ENCODE data around the gene TMEM273.

Gene TMEM273, protein sequence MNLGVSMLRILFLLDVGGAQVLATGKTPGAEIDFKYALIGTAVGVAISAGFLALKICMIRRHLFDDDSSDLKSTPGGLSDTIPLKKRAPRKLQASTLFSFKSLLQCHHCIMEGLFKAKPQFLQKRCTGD

GRCh38 chr10:49187950-49188761 is at the start of gene TMEM273:
TMEM273 (minus strand) TSS chr10:49188391; CDS start chr10:49188336, 55 bp downstream.
- Histone ChIP-seq H3K4me3 (ENCODE audit: low read length) (no peak within 1 kb of the TSS), H3K27ac (ENCODE audit: low read length) (no peak within 1 kb of the TSS)

GRCh38 chr10:49237985-49238384 is 49.8 kb upstream of the TMEM273 start:
- no peak overlapping the region for H3K27ac ChIP-seq (ENCODE audit: low read length)
- no peaks in the 10 kb centered on the region for H3K9me3 ChIP-seq (ENCODE audit: control insufficient read depth, low read depth, low read length)
- H3K27me3 ChIP-seq (ENCODE audit: control insufficient read depth, insufficient read depth, low read length): peaks cover 25% of the 10 kb centered on the region
- H3K36me3 ChIP-seq (ENCODE audit: control insufficient read depth, low read depth, low read length): no peaks in the 10 kb centered on the region
- no peak overlapping the region for H3K9ac ChIP-seq (ENCODE audit: low read length)
- peaks cover 6% of the 10 kb centered on the region for H3K4me1 ChIP-seq (ENCODE audit: control insufficient read depth, low read depth, low read length)
- no peak overlapping the region for H3K4me3 ChIP-seq (ENCODE audit: low read length)

More at GRCh38 chr10:49187950-49188761, at the start of gene TMEM273:
- Histone ChIP-seq H3K4me1 (ENCODE audit: control insufficient read depth, low read depth, low read length) (peaks cover 3% of the 10 kb centered on the region), H3K9me3 (ENCODE audit: control insufficient read depth, low read depth, low read length) (no peaks in the 10 kb centered on the region), H3K9ac (ENCODE audit: low read length) (no peak within 1 kb of the TSS), H3K27me3 (ENCODE audit: control insufficient read depth, insufficient read depth, low read length) (no peaks in the 10 kb centered on the region), H3K36me3 (ENCODE audit: control insufficient read depth, low read depth, low read length) (no peaks in the 10 kb centered on the region)

DNA sequence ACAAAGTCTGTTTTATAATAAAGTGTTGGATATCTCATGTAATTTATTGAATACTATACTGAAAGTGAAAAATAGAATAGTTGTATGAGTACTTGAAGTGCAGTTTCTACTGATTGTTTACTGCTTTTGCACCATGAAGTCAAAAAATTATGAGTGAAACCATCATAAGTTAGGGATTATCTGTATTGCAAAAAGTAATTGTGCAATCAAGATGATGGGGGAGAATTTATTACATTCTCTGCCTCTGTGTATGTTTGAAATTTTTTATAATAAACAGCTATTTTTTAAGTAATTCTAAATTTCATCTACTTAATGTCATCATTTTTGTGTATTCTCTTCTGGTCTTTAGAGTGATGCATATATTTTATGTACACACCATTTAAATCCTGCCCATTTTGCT is 47.2 kb upstream of the TMEM273 start:
- Histone ChIP-seq H3K4me3 (ENCODE audit: low read length) (no peak overlapping the region), H3K36me3 (ENCODE audit: control insufficient read depth, low read depth, low read length) (no peaks in the 10 kb centered on the region), H3K27me3 (ENCODE audit: control insufficient read depth, insufficient read depth, low read length) (peaks cover 4% of the 10 kb centered on the region), H3K27ac (ENCODE audit: low read length) (no peak overlapping the region), H3K4me1 (ENCODE audit: control insufficient read depth, low read depth, low read length) (no peaks in the 10 kb centered on the region), H3K9me3 (ENCODE audit: control insufficient read depth, low read depth, low read length) (no peaks in the 10 kb centered on the region), H3K9ac (ENCODE audit: low read length) (no peak overlapping the region)

DNA sequence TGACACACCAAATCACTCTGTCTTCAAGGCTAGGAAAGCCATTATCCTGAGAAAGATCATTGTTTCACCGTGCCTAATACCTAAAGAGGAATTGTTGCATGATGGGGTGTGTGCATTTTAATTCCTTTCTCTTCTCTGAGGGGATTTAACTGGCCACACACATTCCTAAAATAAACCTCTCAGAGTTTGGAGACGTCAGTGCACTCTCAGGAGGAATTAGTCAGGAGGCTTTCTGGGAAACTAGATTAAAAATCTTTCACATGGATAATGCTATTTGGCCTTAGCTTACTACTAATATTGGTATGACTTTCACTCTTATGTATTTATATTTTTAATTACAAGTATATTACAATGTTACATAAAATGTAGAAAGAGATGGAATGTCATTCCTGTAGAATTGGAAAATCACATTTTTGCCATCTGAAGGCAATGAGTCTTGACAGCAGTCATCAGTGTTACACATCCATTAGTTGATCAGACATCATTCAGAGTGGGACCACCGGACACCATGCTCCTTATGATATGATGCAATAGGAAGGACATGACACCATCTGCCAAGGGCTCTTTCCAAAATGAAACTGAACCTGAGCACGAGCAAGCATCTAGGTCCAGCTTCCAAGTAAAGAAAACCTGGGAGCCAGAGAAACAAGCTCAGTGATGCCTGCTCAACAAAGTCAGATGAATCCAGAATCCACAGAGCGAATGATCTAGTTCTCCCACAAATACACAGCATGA is 43.1 kb upstream of the TMEM273 start:
- Histone ChIP-seq H3K4me3 (ENCODE audit: low read length) (no peak overlapping the region), H3K36me3 (ENCODE audit: control insufficient read depth, low read depth, low read length) (no peaks in the 10 kb centered on the region), H3K4me1 (ENCODE audit: control insufficient read depth, low read depth, low read length) (no peaks in the 10 kb centered on the region), H3K9me3 (ENCODE audit: control insufficient read depth, low read depth, low read length) (no peaks in the 10 kb centered on the region), H3K27me3 (ENCODE audit: control insufficient read depth, insufficient read depth, low read length) (no peaks in the 10 kb centered on the region), H3K9ac (ENCODE audit: low read length) (no peak overlapping the region), H3K27ac (ENCODE audit: low read length) (no peak overlapping the region)

- H3K9ac ChIP-seq (ENCODE audit: low read length): no peak overlapping the region
- no peaks in the 10 kb centered on the region for H3K9me3 ChIP-seq (ENCODE audit: control insufficient read depth, low read depth, low read length)
Observed at GRCh38 chr10:49230004-49230403, 41.8 kb upstream of the TMEM273 start.

DNA sequence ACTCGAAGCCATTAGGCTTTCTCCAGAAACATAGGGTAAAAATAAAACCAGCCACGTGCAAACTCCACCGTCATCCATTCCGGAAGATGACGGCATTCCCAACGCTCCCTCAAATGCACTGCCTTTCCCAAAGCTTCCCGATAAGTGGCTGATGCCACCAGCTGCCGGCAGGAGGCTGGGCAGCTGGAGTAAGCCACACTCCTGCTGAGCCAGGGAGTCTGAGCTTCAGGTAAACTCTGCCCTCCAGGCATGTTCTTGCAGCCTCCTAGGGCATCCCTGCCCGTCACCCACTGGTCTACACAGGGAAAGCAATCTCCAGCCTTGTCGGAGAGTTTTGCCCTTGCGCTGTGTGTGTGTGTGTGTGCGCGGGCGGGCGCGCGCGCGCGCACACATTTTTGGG is 40.5 kb upstream of the TMEM273 start:
- Histone ChIP-seq H3K36me3 (ENCODE audit: control insufficient read depth, low read depth, low read length) (no peaks in the 10 kb centered on the region), H3K27ac (ENCODE audit: low read length) (no peak overlapping the region), H3K4me3 (ENCODE audit: low read length) (no peak overlapping the region), H3K4me1 (ENCODE audit: control insufficient read depth, low read depth, low read length) (no peaks in the 10 kb centered on the region), H3K9me3 (ENCODE audit: control insufficient read depth, low read depth, low read length) (no peaks in the 10 kb centered on the region), H3K27me3 (ENCODE audit: control insufficient read depth, insufficient read depth, low read length) (no peaks in the 10 kb centered on the region), H3K9ac (ENCODE audit: low read length) (no peak overlapping the region)

More at GRCh38 chr10:49230004-49230403, 41.8 kb upstream of the TMEM273 start:
- no peaks in the 10 kb centered on the region for H3K4me1 ChIP-seq (ENCODE audit: control insufficient read depth, low read depth, low read length)
- H3K4me3 ChIP-seq (ENCODE audit: low read length): no peak overlapping the region
- H3K27ac ChIP-seq (ENCODE audit: low read length): no peak overlapping the region
- no peaks in the 10 kb centered on the region for H3K27me3 ChIP-seq (ENCODE audit: control insufficient read depth, insufficient read depth, low read length)
- no peaks in the 10 kb centered on the region for H3K36me3 ChIP-seq (ENCODE audit: control insufficient read depth, low read depth, low read length)

DNA sequence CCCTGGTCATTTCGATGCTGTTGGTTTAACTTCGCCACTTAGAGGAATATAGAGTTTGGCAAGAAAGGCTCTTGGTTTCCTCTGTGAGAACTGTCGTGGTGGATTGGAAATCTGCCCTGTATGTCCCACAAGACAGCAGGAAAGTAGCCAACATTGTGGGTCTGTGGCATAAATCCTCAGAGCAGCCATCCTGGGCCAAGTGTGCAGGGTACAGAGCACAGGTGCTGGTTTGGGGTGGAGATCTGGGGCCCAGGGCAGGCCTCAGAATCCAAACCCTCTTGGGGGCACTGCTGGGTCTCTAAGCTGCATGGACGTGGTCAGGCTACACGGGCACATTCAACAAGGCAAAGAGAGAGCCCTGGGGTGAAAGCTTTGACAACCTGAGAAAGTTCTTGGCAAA is 39.2 kb upstream of the TMEM273 start:
- Histone ChIP-seq H3K4me1 (ENCODE audit: control insufficient read depth, low read depth, low read length) (no peaks in the 10 kb centered on the region), H3K27ac (ENCODE audit: low read length) (no peak overlapping the region), H3K27me3 (ENCODE audit: control insufficient read depth, insufficient read depth, low read length) (no peaks in the 10 kb centered on the region), H3K4me3 (ENCODE audit: low read length) (no peak overlapping the region), H3K9me3 (ENCODE audit: control insufficient read depth, low read depth, low read length) (no peaks in the 10 kb centered on the region), H3K36me3 (ENCODE audit: control insufficient read depth, low read depth, low read length) (no peaks in the 10 kb centered on the region), H3K9ac (ENCODE audit: low read length) (no peak overlapping the region)

DNA sequence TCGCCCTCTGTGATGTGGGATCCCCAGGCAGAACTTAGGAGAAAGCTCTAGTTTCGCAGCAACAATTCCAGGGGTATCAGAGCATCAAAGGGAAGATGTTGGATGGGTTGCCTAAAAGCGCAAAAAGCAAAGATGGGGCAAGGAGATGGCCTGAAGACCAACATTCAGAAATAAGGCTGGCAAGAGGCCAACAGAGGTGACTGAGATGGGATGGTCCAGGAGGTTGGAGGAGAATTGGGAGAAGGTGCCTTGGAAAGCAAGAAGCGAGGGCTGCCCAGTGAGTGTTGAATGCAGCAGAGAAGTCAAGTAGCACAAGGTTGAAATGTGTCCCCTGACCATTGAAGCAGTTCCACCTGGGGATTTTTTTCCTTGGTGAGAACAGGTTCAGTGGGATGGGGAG is 38.4 kb upstream of the TMEM273 start:
- Histone ChIP-seq H3K4me3 (ENCODE audit: low read length) (no peak overlapping the region), H3K27me3 (ENCODE audit: control insufficient read depth, insufficient read depth, low read length) (no peaks in the 10 kb centered on the region), H3K9ac (ENCODE audit: low read length) (no peak overlapping the region), H3K4me1 (ENCODE audit: control insufficient read depth, low read depth, low read length) (no peaks in the 10 kb centered on the region), H3K27ac (ENCODE audit: low read length) (no peak overlapping the region), H3K36me3 (ENCODE audit: control insufficient read depth, low read depth, low read length) (no peaks in the 10 kb centered on the region), H3K9me3 (ENCODE audit: control insufficient read depth, low read depth, low read length) (no peaks in the 10 kb centered on the region)

GRCh38 chr10:49225218-49225876 is 37.2 kb upstream of the TMEM273 start:
- Histone ChIP-seq H3K4me1 (ENCODE audit: control insufficient read depth, low read depth, low read length) (no peaks in the 10 kb centered on the region), H3K9ac (ENCODE audit: low read length) (no peak overlapping the region)

GRCh38 chr10:49223205-49223604 is 35.0 kb upstream of the TMEM273 start:
- H3K27ac ChIP-seq (ENCODE audit: low read length): no peak overlapping the region
- H3K27me3 ChIP-seq (ENCODE audit: control insufficient read depth, insufficient read depth, low read length): no peaks in the 10 kb centered on the region
- H3K4me1 ChIP-seq (ENCODE audit: control insufficient read depth, low read depth, low read length): no peaks in the 10 kb centered on the region
- no peak overlapping the region for H3K9ac ChIP-seq (ENCODE audit: low read length)
- no peaks in the 10 kb centered on the region for H3K36me3 ChIP-seq (ENCODE audit: control insufficient read depth, low read depth, low read length)
- no peak overlapping the region for H3K4me3 ChIP-seq (ENCODE audit: low read length)
- no peaks in the 10 kb centered on the region for H3K9me3 ChIP-seq (ENCODE audit: control insufficient read depth, low read depth, low read length)

More at GRCh38 chr10:49225218-49225876, 37.2 kb upstream of the TMEM273 start:
- no peaks in the 10 kb centered on the region for H3K36me3 ChIP-seq (ENCODE audit: control insufficient read depth, low read depth, low read length)
- H3K4me3 ChIP-seq (ENCODE audit: low read length): no peak overlapping the region
- no peak overlapping the region for H3K27ac ChIP-seq (ENCODE audit: low read length)
- H3K9me3 ChIP-seq (ENCODE audit: control insufficient read depth, low read depth, low read length): no peaks in the 10 kb centered on the region
- H3K27me3 ChIP-seq (ENCODE audit: control insufficient read depth, insufficient read depth, low read length): no peaks in the 10 kb centered on the region

GRCh38 chr10:49222170-49222569 is 34.0 kb upstream of the TMEM273 start:
- Histone ChIP-seq H3K4me1 (ENCODE audit: control insufficient read depth, low read depth, low read length) (no peaks in the 10 kb centered on the region), H3K9ac (ENCODE audit: low read length) (no peak overlapping the region), H3K4me3 (ENCODE audit: low read length) (no peak overlapping the region), H3K27me3 (ENCODE audit: control insufficient read depth, insufficient read depth, low read length) (no peaks in the 10 kb centered on the region), H3K9me3 (ENCODE audit: control insufficient read depth, low read depth, low read length) (no peaks in the 10 kb centered on the region), H3K36me3 (ENCODE audit: control insufficient read depth, low read depth, low read length) (no peaks in the 10 kb centered on the region), H3K27ac (ENCODE audit: low read length) (no peak overlapping the region)
